ENCODE data around the gene MRC2. TPM values are rescaled to one million over a fixed set of nuclear protein-coding genes. Genes with fewer than 3 reads are reported as not detected.
"Not testable (repeated sequence)": the region's sequence is repeated elsewhere in the genome, so short reads cannot be mapped to it uniquely, and the experiment has no call there.

MRC2 gene
- total RNA-seq, 1 donor, result 245 TPM

DNA sequence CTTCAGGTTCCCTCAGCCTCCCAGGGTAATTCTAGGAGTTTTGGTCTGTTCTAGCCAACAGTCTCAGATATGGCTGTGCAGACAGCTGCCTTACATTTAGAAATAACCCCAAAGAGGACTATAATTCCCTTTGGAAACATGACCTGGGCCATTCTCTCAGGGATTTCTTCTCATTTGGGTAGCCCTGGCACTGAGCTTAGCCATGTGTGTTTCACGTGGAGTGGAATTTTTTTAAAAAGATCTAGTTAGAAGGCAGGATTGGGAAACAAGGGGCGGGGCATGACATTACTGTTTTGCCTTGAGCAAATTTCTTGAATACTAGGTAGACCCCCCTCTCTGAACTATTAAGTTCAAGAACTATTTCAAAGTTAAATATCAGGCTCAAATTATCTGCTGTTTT is 29.6 kb upstream of the MRC2 start:
- TF ChIP-seq, protein P1, sequence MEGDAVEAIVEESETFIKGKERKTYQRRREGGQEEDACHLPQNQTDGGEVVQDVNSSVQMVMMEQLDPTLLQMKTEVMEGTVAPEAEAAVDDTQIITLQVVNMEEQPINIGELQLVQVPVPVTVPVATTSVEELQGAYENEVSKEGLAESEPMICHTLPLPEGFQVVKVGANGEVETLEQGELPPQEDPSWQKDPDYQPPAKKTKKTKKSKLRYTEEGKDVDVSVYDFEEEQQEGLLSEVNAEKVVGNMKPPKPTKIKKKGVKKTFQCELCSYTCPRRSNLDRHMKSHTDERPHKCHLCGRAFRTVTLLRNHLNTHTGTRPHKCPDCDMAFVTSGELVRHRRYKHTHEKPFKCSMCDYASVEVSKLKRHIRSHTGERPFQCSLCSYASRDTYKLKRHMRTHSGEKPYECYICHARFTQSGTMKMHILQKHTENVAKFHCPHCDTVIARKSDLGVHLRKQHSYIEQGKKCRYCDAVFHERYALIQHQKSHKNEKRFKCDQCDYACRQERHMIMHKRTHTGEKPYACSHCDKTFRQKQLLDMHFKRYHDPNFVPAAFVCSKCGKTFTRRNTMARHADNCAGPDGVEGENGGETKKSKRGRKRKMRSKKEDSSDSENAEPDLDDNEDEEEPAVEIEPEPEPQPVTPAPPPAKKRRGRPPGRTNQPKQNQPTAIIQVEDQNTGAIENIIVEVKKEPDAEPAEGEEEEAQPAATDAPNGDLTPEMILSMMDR (IDR thresholded peaks at IDR 0.05; ENCODE audit: insufficient read depth, low read length), result no peak
- DNase-seq (ENCODE audit: low read depth), result peak; percentile 68
- H3K4me3 ChIP-seq (ENCODE audit: low read depth, low read length), result no peak overlapping the region

DNA sequence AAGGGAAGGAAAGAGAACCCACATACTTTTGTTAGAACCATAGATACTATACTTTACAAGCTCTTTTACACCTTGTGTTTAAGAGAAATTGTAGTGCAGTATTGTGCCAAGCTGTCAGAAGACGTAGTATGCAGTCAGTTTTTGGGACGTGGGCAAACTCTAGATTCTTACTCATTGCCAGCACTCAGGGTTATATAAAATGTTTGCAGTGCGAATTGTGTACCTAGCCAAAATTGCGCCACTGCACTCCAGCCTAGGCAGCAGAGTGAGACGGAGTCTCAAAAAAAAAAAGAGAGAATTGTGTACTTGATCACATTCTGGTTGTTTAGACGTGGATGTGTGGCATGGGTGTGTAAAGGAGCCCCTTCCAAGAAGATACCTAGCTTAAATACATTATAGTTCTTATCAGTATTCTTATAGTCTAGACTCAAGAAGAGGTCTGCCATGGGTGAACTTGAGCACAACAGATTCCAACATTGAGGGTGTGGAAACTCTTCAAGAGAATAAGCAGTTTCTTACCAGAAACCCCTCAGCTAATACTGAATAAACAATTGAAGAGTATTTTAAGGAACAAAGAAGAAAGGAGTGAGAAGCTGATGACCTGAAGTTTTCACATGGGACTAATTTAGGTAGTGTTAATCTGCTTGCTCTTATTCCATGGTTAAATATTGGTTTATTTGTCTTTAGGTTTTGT is 27.4 kb upstream of the MRC2 start:
- no peak overlapping the region for H3K4me3 ChIP-seq (ENCODE audit: low read depth, low read length)
- DNase-seq (ENCODE audit: low read depth), result no peak
- TF ChIP-seq, protein P1 (IDR thresholded peaks at IDR 0.05; ENCODE audit: insufficient read depth, low read length), result no peak

DNA sequence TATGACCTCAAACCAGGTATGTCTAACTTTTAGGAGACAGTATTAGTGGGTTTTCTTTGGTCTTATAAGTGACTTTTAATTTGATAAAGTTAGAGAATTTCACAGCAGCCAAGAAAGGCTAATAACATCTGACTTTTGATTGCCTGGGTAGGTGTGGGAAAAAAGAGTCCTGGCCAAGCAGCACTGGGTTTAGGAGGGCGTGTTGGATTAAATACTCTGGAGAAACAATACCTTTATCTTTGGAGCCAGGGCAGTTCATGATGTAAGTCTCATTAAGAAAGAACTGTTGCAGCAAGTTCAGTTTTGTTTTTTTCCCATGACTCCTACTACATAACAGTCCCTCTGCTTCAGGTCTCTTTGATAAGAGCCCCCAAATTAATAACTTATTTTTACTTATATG is 26.7 kb upstream of the MRC2 start:
- peak; percentile 36 for DNase-seq (ENCODE audit: low read depth)
- H3K4me3 ChIP-seq (ENCODE audit: low read depth, low read length), result no peak overlapping the region
- TF ChIP-seq, protein P1 (IDR thresholded peaks at IDR 0.05; ENCODE audit: insufficient read depth, low read length), result no peak

DNA sequence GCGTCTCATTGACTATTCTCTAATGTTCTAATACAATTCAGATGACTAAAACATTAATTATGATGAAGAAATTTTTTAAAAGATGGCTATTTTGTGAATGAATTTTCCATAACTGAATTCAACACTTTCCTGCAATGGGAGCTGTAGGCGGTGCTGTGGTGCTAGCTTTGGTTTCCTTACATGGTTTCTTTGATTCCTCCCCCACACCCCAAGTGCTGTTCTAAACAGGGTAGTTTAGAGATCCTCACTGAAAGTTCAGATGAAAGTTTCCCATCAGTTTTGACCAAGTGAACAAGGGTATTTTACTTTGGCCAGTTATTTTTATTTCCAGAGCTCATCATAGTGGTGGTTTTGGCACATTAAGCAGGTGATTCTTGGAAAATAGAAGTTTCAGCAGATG is 26.0 kb upstream of the MRC2 start:
- no peak overlapping the region for H3K4me3 ChIP-seq (ENCODE audit: low read depth, low read length)
- TF ChIP-seq, protein P1 (IDR thresholded peaks at IDR 0.05; ENCODE audit: insufficient read depth, low read length), result peak; percentile 50
- DNase-seq (ENCODE audit: low read depth), result peak; percentile 53

DNA sequence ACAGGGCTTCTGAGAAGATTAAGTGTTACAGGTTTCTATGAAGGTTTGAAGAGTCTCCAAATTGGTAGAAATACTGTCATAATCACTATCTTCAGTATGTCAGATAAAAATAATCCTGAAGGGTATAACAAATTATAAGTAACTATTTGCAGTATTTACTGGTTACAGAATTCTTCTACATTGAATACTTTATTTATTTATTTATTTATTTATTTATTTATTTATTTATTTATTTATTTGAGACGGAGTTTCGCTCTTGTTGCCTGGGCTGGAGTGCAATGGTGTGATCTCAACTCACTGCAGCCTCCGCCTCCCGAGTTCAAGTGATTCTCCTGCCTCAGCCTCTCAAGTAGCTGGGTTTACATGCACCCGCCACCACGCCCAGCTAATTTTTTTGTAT is 23.7 kb upstream of the MRC2 start:
- not testable (repeated sequence) for DNase-seq (ENCODE audit: low read depth); H3K4me3 ChIP-seq (ENCODE audit: low read depth, low read length)

DNA sequence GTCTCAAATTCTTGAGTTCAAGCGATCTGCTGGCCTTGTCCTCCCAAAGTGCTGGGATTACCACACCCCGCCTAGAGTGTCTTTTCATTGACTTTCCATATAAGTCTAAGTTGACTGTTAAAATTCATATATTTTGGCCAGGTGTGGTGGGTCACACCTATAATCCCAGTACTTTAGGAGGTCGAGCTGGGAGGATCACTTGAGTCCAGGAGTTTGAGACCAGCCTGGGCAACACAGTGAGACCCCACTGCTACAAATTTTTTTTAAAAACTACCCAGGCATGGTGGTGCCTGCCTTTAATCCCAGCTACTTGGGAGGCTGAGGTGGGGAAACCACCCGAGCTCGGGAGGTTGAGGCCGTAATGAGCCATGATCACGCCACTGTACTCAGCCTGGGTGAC is 21.9 kb upstream of the MRC2 start:
- no peak overlapping the region for H3K4me3 ChIP-seq (ENCODE audit: low read depth, low read length)
- TF ChIP-seq, protein P1 (IDR thresholded peaks at IDR 0.05; ENCODE audit: insufficient read depth, low read length), result no peak
- no peak for DNase-seq (ENCODE audit: low read depth)

DNA sequence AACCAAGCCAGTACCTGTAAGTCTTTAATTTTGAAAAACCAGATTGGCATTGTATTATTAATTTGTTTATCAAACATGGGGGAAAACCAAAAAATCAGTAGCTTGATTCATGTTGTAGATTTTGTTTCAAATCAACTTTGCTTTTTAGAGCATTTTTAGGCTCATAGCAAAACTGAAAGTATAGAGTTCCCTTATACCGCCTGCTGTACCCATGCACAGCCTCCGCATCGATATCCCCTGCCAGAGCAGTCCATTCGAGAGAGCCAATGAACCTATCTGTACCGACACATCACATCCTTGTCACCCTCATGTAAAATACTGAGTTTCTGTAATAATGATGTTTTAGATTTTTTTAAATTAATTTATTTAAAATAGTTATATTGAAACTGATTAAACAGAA is 16.2 kb upstream of the MRC2 start:
- H3K4me3 ChIP-seq (ENCODE audit: low read depth, low read length), result no peak overlapping the region
- TF ChIP-seq, protein P1 (IDR thresholded peaks at IDR 0.05; ENCODE audit: insufficient read depth, low read length), result no peak
- DNase-seq (ENCODE audit: low read depth), result no peak

All from fibroblast of the aortic adventitia (primary cell).